Esophagus muscularis mucosa (tissue), 4 donors: Measurements from ENCODE around the gene DHX58.

Source experiments
- CTCF ChIP-seq, 3 experiments: fragments of 200-600 bp in 2 of 3; fragments of 450-650 bp in 1 of 3; sonication (generic) in 2 of 3; IDR thresholded peaks; one replicate each; pipeline ENCODE4 v1.5.1; 2017 to 2019; ENCODE audit warnings: antibody characterized with exemption in 3 of 3, mild to moderate bottlenecking in 2 of 3, moderate library complexity in 1 of 3
- EP300 ChIP-seq: sonication (generic); formaldehyde crosslinking; IDR thresholded peaks from one replicate; pipeline ENCODE4 v1.6.1; 2017; ENCODE audit warnings: antibody characterized with exemption
- POLR2A ChIP-seq: fragments of 450-650 bp; IDR thresholded peaks from one replicate; pipeline ENCODE4 v1.6.1; 2017; ENCODE audit warnings: antibody characterized with exemption, moderate library complexity, mild to moderate bottlenecking, low read depth
- POLR2AphosphoS5 ChIP-seq, 2 donors: sonication (generic); formaldehyde crosslinking; IDR thresholded peaks; one replicate each; pipeline ENCODE4 v1.6.1; 2017; ENCODE audit warnings: antibody characterized with exemption in 2 of 2

- TF ChIP-seq POLR2A, result no peak
- no peak for TF ChIP-seq CTCF (IDR thresholded peaks at IDR 0.05)
- TF ChIP-seq POLR2AphosphoS5 (IDR thresholded peaks at IDR 0.05), result no peak
- TF ChIP-seq EP300, result no peak
Measured at GRCh38 chr17:42053731-42054500, 58.6 kb downstream of the DHX58 start.
